SK-N-SH treated with all-trans-retinoic acid at 6 μM for 48 hours (cell line): ENCODE data around the gene XK.

Source experiments
- ATAC-seq: fragments of 200-7000 bp; cut with Tn5 transposase; 3 replicates; pipeline ENCODE4 v1.9.1; 2020; ENCODE audit warnings: mild to moderate bottlenecking, moderate library complexity
- ARNTL ChIP-seq: fragments of 450-650 bp; formaldehyde crosslinking; IDR thresholded peaks from 2 replicates; pipeline ENCODE4 v1.5.0; 2020; ENCODE audit warnings: low read depth, mild to moderate bottlenecking, moderate library complexity, borderline replicate concordance
- CREB5 ChIP-seq: fragments of 250-450 bp; sonication (Bioruptor Pico); IDR thresholded peaks from 2 replicates; pipeline ENCODE4 v1.5.1; 2020; ENCODE audit warnings: low read depth, mild to moderate bottlenecking, moderate library complexity
- CSRNP3 ChIP-seq: fragments of 250-450 bp; sonication (Bioruptor Pico); IDR thresholded peaks from 2 replicates; pipeline ENCODE4 v1.5.1; 2021; ENCODE audit warnings: mild to moderate bottlenecking, moderate library complexity
- ESRRG ChIP-seq: fragments of 250-450 bp; sonication (Bioruptor Pico); IDR thresholded peaks from 2 replicates; pipeline ENCODE4 v1.6.1; 2021; ENCODE audit warnings: mild to moderate bottlenecking
- GLIS3 ChIP-seq: fragments of 250-450 bp; sonication (Bioruptor Pico); IDR thresholded peaks from 2 replicates; pipeline ENCODE4 v1.5.0; 2020; ENCODE audit warnings: mild to moderate bottlenecking, moderate library complexity
- ISL1 ChIP-seq: fragments of 250-450 bp; sonication (Bioruptor Pico); IDR thresholded peaks from 2 replicates; pipeline ENCODE4 v2.1.2; 2022; ENCODE audit warnings: mild to moderate bottlenecking, moderate library complexity
- PATZ1 ChIP-seq: fragments of 250-450 bp; sonication (Bioruptor Pico); IDR thresholded peaks from 2 replicates; pipeline ENCODE4 v1.8.0; 2020; ENCODE audit warnings: mild to moderate bottlenecking, moderate library complexity, borderline replicate concordance
- POU6F1 ChIP-seq: fragments of 250-450 bp; sonication (Bioruptor Pico); IDR thresholded peaks from 2 replicates; pipeline ENCODE4 v1.8.0; 2021; ENCODE audit warnings: low read depth, mild to moderate bottlenecking, moderate library complexity, borderline replicate concordance
- RARB ChIP-seq: fragments of 250-450 bp; sonication (Bioruptor Pico); IDR thresholded peaks from 2 replicates; pipeline ENCODE4 v1.8.0; 2021; ENCODE audit warnings: mild to moderate bottlenecking, moderate library complexity
- SNAI2 ChIP-seq: fragments of 250-450 bp; sonication (Bioruptor Pico); IDR thresholded peaks from 2 replicates; pipeline ENCODE4 v1.5.0; 2020; ENCODE audit warnings: mild to moderate bottlenecking, moderate library complexity
- TCF4 ChIP-seq: fragments of 250-450 bp; sonication (Bioruptor Pico); IDR thresholded peaks from 2 replicates; pipeline ENCODE4 v1.8.0; 2021; ENCODE audit warnings: mild to moderate bottlenecking, moderate library complexity, borderline replicate concordance
- TOX ChIP-seq: fragments of 250-450 bp; sonication (Bioruptor Pico); IDR thresholded peaks from 2 replicates; pipeline ENCODE4 v1.8.0; 2021; ENCODE audit warnings: mild to moderate bottlenecking, moderate library complexity, borderline replicate concordance
- TSHZ2 ChIP-seq: fragments of 250-450 bp; sonication (Bioruptor Pico); IDR thresholded peaks from 2 replicates; pipeline ENCODE4 v1.5.0; 2020; ENCODE audit warnings: mild to moderate bottlenecking, moderate library complexity
- ZC3H10 ChIP-seq: fragments of 250-450 bp; sonication (Bioruptor Pico); IDR thresholded peaks from 2 replicates; pipeline ENCODE4 v1.5.1; 2021; ENCODE audit warnings: mild to moderate bottlenecking, moderate library complexity
- ZFP3 ChIP-seq: fragments of 250-450 bp; sonication (Bioruptor Pico); IDR thresholded peaks from 2 replicates; pipeline ENCODE4 v1.5.0; 2020; ENCODE audit warnings: mild to moderate bottlenecking, moderate library complexity
- ZFP30 ChIP-seq: fragments of 450-650 bp; formaldehyde crosslinking; IDR thresholded peaks from 2 replicates; pipeline ENCODE4 v1.5.0; 2022; ENCODE audit warnings: mild to moderate bottlenecking, moderate library complexity
- ZNF565 ChIP-seq: fragments of 450-650 bp; formaldehyde crosslinking; conservative IDR thresholded peaks from 2 replicates; pipeline ENCODE4 v1.5.0; 2020; ENCODE audit warnings: low read depth, mild to moderate bottlenecking, moderate library complexity
- ZNF70 ChIP-seq: fragments of 450-650 bp; formaldehyde crosslinking; IDR thresholded peaks from 2 replicates; pipeline ENCODE4 v1.5.0; 2020; ENCODE audit warnings: mild to moderate bottlenecking, moderate library complexity
- ZNF8 ChIP-seq: fragments of 450-650 bp; formaldehyde crosslinking; IDR thresholded peaks from 2 replicates; pipeline ENCODE4 v1.5.0; 2020; ENCODE audit warnings: mild to moderate bottlenecking, moderate library complexity

XK gene

GRCh38 chrX:37757082-37757481 is 71.5 kb downstream of the XK start:
- ATAC-seq: no peak

GRCh38 chrX:37759351-37759750 is 73.8 kb downstream of the XK start:
- no peak for TF ChIP-seq ISL1 (CRISPR knock-in tag)
- ATAC-seq: no peak

More at GRCh38 chrX:37757082-37757481, 71.5 kb downstream of the XK start:
- TF ChIP-seq ZNF70: no peak
- TF ChIP-seq GLIS3 (CRISPR knock-in tag): no peak
- no peak for TF ChIP-seq ZFP30 (CRISPR knock-in tag)
- no peak for TF ChIP-seq CSRNP3
- TF ChIP-seq ISL1 (CRISPR knock-in tag): no peak
- no peak for TF ChIP-seq PATZ1 (CRISPR knock-in tag)
- no peak for TF ChIP-seq TCF4
- TF ChIP-seq TSHZ2 (CRISPR knock-in tag): no peak
- no peak for TF ChIP-seq POU6F1
- TF ChIP-seq ARNTL: no peak
- no peak for TF ChIP-seq ZC3H10 (CRISPR knock-in tag)
- TF ChIP-seq RARB (CRISPR knock-in tag): no peak
- no peak for TF ChIP-seq ZNF8
- TF ChIP-seq ZNF565 (CRISPR knock-in tag): no peak
- no peak for TF ChIP-seq TOX (CRISPR knock-in tag)

GRCh38 chrX:37759878-37760418 is 74.4 kb downstream of the XK start:
- TF ChIP-seq CSRNP3 (no peak), CREB5 (no peak), SNAI2 (CRISPR knock-in tag) (no peak), ZFP30 (CRISPR knock-in tag) (no peak), ESRRG (CRISPR knock-in tag) (no peak), ZFP3 (CRISPR knock-in tag) (no peak), RARB (CRISPR knock-in tag) (no peak)

GRCh38 chrX:37763400-37763799 is 77.8 kb downstream of the XK start:
- no peak for ATAC-seq
- no peak for TF ChIP-seq ZNF8
- no peak for TF ChIP-seq POU6F1
- no peak for TF ChIP-seq SNAI2 (CRISPR knock-in tag)
- no peak for TF ChIP-seq ISL1 (CRISPR knock-in tag)
- no peak for TF ChIP-seq CSRNP3
- TF ChIP-seq PATZ1 (CRISPR knock-in tag): no peak

More at GRCh38 chrX:37759878-37760418, 74.4 kb downstream of the XK start:
- ATAC-seq: no peak
